ENCODE measurements around the gene DEFB132. TPM values are rescaled to one million over a fixed set of nuclear protein-coding genes. Genes with fewer than 3 reads are reported as not detected.

Gene DEFB132
- polyA plus RNA-seq, 1 of the 3 experiments (the other 2 are of a cell fraction) = not detected

DNA sequence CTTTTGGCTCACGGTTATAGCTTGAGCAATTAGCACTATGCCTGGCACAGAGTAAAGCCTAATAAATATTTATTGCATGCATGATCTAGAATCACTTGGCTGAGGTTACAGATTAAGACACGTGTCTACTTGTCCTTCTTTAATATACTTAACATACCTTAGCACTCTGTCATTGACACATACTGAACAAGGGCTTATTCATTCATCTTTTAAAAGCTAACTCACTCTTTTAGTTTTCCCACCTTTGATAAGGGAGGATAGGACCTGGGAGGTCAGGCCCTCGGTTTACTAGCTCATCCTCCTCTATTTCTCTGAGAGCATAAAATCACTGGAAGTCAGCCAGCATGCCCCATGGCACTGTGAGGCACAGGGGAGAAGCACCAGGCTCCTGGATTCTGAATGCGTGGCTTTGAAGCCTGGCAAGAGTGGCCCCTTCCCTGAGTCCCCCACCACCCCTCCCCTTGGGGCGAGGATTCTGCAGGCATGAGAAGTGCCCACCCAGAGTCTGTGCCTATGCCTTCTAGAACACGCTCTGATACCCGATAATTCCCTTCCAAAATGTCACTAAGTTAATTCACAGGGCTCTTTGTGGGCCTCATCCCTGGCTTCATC is 51.0 kb downstream of the DEFB132 start (continued):
- TF ChIP-seq USF1 (IDR thresholded peaks at IDR 0.05; ENCODE audit: borderline replicate concordance, low read depth) (no peak), SMC3 (IDR thresholded peaks at IDR 0.05; ENCODE audit: low read depth, low read length) (no peak), EZH2phosphoT487 (IDR thresholded peaks at IDR 0.05; ENCODE audit: borderline replicate concordance, low read depth) (no peak), JUND (IDR thresholded peaks at IDR 0.05) (no peak), REST (IDR thresholded peaks at IDR 0.05; ENCODE audit: low read depth, low read length) (no peak), RFX5 (IDR thresholded peaks at IDR 0.05; ENCODE audit: low read length) (no peak), TEAD4 (IDR thresholded peaks at IDR 0.05; ENCODE audit: borderline replicate concordance, insufficient read depth) (no peak), ELF1 (IDR thresholded peaks at IDR 0.05) (no peak)
- TF ChIP-seq, protein P1, sequence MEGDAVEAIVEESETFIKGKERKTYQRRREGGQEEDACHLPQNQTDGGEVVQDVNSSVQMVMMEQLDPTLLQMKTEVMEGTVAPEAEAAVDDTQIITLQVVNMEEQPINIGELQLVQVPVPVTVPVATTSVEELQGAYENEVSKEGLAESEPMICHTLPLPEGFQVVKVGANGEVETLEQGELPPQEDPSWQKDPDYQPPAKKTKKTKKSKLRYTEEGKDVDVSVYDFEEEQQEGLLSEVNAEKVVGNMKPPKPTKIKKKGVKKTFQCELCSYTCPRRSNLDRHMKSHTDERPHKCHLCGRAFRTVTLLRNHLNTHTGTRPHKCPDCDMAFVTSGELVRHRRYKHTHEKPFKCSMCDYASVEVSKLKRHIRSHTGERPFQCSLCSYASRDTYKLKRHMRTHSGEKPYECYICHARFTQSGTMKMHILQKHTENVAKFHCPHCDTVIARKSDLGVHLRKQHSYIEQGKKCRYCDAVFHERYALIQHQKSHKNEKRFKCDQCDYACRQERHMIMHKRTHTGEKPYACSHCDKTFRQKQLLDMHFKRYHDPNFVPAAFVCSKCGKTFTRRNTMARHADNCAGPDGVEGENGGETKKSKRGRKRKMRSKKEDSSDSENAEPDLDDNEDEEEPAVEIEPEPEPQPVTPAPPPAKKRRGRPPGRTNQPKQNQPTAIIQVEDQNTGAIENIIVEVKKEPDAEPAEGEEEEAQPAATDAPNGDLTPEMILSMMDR (IDR thresholded peaks at IDR 0.05) = no peak

DNA sequence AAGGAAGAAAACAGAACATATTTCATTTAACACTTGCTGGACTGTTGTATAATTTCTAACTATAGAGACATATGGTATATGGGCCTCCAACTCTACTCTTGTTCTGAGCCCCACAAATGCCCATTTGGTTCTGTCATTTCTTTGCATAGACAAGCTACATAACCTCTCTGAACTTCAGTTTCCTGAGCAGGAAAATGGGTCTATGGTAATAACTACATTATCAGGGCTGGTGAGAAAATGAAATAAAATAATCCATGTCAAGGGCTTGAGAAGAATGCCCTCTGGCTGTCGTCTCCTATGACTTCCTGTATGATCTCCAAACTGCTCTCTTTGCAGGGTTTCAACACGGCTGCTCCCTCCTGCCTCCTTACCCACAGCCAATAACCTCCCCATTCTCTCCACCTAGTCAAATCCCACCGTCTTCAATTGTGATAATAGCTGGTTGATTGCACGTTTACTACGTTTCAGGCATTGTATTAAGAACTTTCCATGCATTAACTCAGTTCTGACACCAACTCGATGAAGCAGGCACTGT is 51.8 kb downstream of the DEFB132 start:
- Histone ChIP-seq H3K9me2 (no peaks in the 10 kb centered on the region), H3K27ac (ENCODE audit: low read depth in 2 of 2, low read length in 1 of 2) (peak overlapping the region; percentile 97 to 99), H3K36me3 (replicated peaks in 1 of 2; ENCODE audit: control insufficient read depth in 1 of 2, insufficient read depth in 2 of 2, low read length in 1 of 2) (no peaks in the 10 kb centered on the region), H3K27me3 (ENCODE audit: insufficient read depth) (no peaks in the 10 kb centered on the region), H3K9me3 (no peaks in the 10 kb centered on the region), H2AFZ (ENCODE audit: low read depth) (peak overlapping the region; percentile 86), H3K79me2 (ENCODE audit: insufficient read depth) (no peaks in the 10 kb centered on the region), H3K4me2 (peak overlapping the region; percentile 81), H3K4me3 (ENCODE audit: low read depth in 2 of 2, low read length in 1 of 2) (peak overlapping the region; percentile 53 to 69), H3F3A (replicated peaks; ENCODE audit: insufficient read depth) (peaks cover 6% of the 10 kb centered on the region), H4K20me1 (ENCODE audit: insufficient read depth) (no peaks in the 10 kb centered on the region), H3K4me1 (ENCODE audit: control insufficient read depth in 1 of 2, insufficient read depth in 2 of 2, low read depth in 1 of 2, low read length in 1 of 2) (peaks cover 15 to 26% of the 10 kb centered on the region in 2 experiments; a peak in 2 of 4 replicates), H3K9ac (peak overlapping the region; percentile 81)
- CTCF ChIA-PET = interaction anchor here (0.9 to 4.0 kb wide), 6 partner anchors 10 to 21 kb away, joined by 3 to 21 read pairs (median 7); partner anchors contain the start of genes SOX12 and ZCCHC3
- TF ChIP-seq RAD21 (IDR thresholded peaks at IDR 0.05; ENCODE audit: low read length) (peak; percentile 42), MEF2A (IDR thresholded peaks at IDR 0.05; ENCODE audit: borderline replicate concordance, low read depth) (no peak), RCOR1 (IDR thresholded peaks at IDR 0.05; ENCODE audit: low read length) (0 out of 2 replicates have a peak, but pooled peaks have one; percentile 9)
- 18% methylated on average over 6 of the region's 6 CpGs for WGBS (ENCODE audit: low lambda C conversion rate)
- peak; percentile 34 for DNase-seq
- POLR2A ChIA-PET = interaction anchor here (1.6 to 2.9 kb wide), 2 partner anchors 11 to 16 kb away, joined by 15 to 23 read pairs; partner anchors contain the start of genes SOX12 and ZCCHC3
